Stimulated activated CD4-positive, alpha-beta T cell treated with anti-CD3 and anti-CD28 coated beads, Interleukin-1b, Interleukin-23, amount 100 ng/mL, for 48 hours (primary cell): ENCODE data around the gene SOX2.

Source experiments
- DNase-seq: peaks from one replicate; pipeline ENCODE4 v3.0.0-alpha.2; 2020

Gene SOX2

GRCh38 chr3:181705086-181705480, 6.6 kb upstream of the SOX2 start:
- no peak for DNase-seq

- DNase-seq, result no peak
These were observed 3.7 kb upstream of the SOX2 start for GRCh38 chr3:181707980-181708379.

- DNase-seq, result peak; percentile 61
These were observed 2.0 kb upstream of the SOX2 start for GRCh38 chr3:181709537-181710279.

- DNase-seq, result no peak
These were observed 1.1 kb upstream of the SOX2 start for GRCh38 chr3:181710345-181711291.

- no peak for DNase-seq
These were observed 464 bp downstream of the SOX2 start for GRCh38 chr3:181712226-181712552.

GRCh38 chr3:181712553-181713279, 991 bp downstream of the SOX2 start:
- DNase-seq, result no peak

- DNase-seq, result no peak
These were observed 1.5 kb downstream of the SOX2 start for GRCh38 chr3:181713280-181713647.

GRCh38 chr3:181713676-181714612, 2.2 kb downstream of the SOX2 start:
- no peak for DNase-seq

- DNase-seq, result no peak
These were observed 4.0 kb downstream of the SOX2 start for GRCh38 chr3:181715571-181716340.

- no peak for DNase-seq
These were observed 5.2 kb downstream of the SOX2 start for GRCh38 chr3:181716966-181717365.

GRCh38 chr3:181717549-181718171, 5.9 kb downstream of the SOX2 start:
- no peak for DNase-seq

GRCh38 chr3:181718369-181718768, 6.6 kb downstream of the SOX2 start:
- no peak for DNase-seq

GRCh38 chr3:181718987-181719911, 7.5 kb downstream of the SOX2 start:
- DNase-seq, result no peak

GRCh38 chr3:181719991-181720680, 8.4 kb downstream of the SOX2 start:
- DNase-seq, result no peak

GRCh38 chr3:181721046-181721875, 9.5 kb downstream of the SOX2 start:
- DNase-seq, result no peak

- DNase-seq, result no peak
These were observed 10.4 kb downstream of the SOX2 start for GRCh38 chr3:181722156-181722555.

GRCh38 chr3:181722766-181723425, 11.2 kb downstream of the SOX2 start:
- no peak for DNase-seq
